NCI-H2196 treated with DMSO at 0.1 percent for 48 hours (cell line): Measurements from ENCODE around the gene ITGA3.

ENCODE experiments used
- DNase-seq: peaks from one replicate; lab custom pipeline; 2025; ENCODE audit not compliant: unreplicated experiment; lab: John Stamatoyannopoulos, UW

ITGA3 gene

DNA sequence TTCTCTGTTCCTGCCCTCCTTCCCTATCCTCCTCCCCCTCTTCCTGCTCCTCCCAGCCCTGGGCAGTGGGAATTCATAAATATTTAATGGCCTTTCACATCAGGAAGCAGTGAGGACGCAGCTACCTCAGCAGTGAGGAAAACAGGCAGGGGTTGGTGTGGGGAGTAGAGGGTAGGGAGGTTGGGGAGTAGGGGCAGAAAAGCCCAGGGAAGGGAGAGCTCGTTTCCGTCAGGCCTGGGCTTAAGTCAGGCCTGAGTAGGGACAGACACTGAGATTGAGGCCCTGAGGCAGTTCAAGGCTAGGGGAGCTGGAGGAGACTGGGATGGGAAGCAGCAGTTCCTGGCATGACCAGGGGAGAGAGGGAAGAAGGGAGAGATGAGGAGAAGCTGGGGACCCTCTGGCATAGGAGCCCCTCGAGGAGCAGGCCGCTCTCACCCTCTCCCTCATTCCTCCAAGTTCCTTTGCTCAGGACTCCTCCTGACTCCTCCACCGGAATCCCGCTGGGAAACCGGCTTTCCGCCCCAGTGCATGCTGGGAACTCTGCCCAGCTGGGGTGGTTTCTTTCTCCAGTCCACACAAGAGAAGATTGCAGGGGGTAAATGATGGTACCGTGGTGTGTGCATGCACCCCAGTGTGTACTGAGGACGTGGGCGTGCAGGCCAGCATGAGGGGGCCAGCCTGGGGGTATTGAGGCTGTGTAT, 67.9 kb downstream of the ITGA3 start:
- no peak for DNase-seq

- DNase-seq, result no peak
Observed at GRCh38 chr17:50125420-50125997, 69.6 kb downstream of the ITGA3 start.

GRCh38 chr17:50127697-50128361, 71.9 kb downstream of the ITGA3 start:
- no peak for DNase-seq

GRCh38 chr17:50128441-50129352, 72.8 kb downstream of the ITGA3 start:
- no peak for DNase-seq

- DNase-seq, result no peak
Observed at GRCh38 chr17:50129353-50129727, 73.4 kb downstream of the ITGA3 start.

- peak; percentile 23 for DNase-seq
Observed at GRCh38 chr17:50129728-50130558, 74.0 kb downstream of the ITGA3 start, which contains the start of gene SAMD14. Gene SAMD14 (minus strand): TSS chr17:50130160. CDS start chr17:50124959, 5,201 bp downstream.

DNA sequence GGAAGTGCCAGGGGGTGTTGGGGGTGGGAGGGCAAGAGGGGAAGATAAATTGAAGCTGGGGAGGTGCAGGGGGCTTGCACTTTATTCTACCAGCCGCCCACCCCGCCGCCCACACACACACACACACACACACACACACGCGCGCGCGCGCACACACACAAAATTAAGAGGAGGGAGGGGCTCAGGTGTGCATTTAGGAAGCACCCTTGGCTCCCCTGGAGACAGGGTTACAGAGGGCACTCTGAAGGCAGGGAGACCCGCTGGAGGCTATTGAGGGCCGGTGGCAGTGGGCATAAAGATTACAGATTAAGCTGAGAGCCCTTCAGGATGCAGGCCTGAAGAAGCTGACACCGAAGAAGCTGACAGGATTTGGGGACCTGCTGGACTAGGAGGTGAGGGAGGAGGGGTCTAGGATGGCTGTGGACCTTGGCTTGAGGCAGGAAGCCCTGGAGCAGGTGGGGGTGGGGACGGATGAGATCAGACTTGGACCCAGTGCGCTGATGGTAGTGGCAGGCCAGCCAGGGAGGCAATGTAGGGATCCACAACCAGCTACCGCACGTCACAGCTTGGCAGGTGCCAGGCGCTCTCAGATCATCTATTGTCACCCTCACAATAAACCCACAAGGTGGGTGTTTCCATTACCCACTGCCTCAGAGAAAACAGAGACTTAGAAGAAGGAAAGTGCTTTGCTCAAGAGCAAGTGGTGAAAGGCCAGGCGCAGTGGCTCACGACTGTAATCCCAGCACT, 74.8 kb downstream of the ITGA3 start:
- peak; percentile 77 for DNase-seq

GRCh38 chr17:50132104-50132794, 76.3 kb downstream of the ITGA3 start:
- DNase-seq, result no peak

DNA sequence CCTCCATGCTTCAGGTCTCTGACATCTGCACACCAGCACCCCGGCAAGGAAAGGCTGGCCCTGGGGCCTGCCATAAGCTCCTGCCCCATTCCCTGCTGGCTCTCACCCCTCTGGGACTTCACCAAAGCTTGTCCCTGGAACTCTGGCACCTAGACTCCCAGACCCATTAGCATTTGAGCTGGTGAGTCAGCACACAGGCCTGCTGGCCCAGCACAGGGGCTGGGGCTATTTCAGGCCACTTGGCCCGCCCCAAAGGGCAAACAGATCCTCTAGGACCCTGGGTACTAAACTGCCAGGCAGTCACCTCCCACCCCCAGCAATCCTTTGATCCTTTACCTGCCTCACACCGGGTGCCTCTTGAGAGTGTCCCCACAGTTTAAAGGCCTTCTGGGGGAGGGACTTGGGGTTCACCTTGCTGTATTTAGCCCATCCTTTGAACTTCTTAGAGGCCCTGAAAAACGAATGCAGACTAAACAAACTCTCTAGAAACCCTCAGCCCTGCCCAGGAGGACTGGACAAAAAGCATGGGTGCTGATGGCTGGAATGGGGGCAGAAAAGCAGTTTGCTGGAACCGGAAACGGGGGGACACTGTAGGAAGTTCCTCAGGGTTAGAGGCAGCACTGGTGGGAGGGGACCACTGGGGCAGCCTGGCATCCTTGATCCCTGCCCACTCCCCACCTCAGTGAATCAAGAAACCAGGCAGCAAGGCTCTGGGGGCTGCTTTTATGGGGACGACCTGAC, 77.3 kb downstream of the ITGA3 start:
- DNase-seq, result no peak

DNA sequence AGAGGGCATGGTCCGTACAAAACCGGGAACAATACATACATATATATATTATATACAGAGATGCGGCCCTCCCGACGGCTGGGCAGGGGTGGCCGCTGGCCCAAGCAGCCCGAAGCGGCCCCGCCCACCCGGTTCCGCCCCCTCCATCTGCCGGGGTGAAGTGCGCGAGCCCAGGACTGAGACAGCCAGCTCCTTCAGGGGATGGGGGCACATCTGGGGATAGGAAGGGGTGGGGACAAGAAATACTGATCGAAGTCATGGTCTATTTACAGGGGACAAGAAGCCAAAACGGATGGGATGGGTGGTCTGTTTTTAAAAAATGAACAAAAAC, 77.8 kb downstream of the ITGA3 start:
- no peak for DNase-seq

DNA sequence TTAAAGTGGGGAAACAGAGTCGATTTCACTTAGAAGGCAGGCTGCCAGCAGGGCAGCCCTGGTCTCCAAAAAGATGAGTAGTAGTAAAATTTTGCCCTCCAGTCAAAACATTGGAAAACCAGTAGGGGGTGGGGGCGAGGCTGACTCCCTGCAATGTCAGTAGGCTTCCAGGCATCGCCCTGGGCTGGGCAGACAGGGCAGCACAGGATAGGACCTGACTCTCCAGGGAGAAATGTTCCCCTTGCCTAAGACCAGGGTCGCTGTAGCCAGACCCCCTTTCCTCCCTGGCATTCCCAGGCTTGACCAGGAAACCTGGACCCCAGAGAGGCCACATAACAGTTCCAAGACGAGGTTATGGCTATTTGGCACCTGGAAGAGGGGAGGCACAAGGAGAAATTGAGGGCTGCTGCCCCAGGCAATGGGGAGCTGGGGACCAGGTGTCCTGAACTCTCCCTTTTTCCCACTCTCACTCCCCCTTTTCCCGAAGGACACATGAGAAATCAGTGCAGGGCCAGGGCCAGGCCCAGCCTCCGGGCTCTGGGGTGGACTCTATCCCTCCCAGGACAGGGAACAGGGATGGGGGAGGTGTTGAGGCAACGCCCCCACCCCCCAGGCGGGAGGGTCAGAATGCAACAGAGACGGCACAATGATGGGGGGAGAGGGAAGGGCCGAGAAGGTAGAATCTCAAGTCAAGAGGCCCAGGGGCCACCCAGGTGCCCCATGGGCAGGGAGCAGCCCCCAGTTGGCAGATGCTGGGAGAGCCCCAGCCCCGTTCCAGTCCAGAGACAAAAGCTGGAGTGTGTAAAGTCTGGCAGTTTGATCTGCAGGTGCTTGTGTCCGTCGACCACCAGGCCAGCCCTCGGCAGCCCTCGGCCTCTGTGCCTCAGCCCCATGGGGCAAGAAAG, 78.5 kb downstream of the ITGA3 start:
- no peak for DNase-seq

DNA sequence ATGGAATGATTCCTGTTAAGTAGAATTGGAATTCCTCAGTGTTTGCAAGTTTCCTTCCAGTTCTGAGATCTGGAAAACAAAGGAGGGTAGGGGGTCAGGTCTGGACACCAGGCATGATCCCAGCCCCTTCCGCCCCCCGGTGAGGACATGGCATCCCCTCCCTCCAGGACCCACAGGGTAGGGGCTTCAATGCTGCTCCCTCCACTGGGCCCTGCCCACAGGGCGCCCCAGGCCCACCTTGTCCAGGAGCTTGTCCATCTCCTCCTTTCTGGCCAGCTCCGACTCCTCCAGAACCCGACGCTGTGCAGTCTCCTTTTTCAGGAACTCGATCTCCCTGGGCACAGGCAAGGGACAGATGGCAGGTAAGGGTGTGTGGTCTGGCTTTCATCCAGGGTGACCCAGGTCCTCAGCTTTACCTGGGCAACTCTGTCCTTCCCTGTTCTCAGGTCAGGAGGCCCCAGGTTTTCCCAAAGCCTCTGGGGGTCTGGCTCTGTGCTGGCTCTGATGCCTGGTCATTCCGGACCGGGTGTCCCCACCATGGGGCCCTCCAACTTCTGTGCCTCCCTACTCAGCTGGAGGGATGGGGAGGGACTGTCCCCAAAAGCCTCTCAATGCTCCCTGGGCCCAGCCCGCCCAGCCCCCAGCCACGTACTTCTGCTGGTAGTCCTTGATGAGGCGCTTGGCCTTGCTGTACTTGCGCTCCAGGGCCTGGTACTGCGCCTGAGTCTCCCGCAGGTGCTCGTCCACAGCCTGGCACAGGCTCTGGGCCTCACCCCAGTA, 79.6 kb downstream of the ITGA3 start:
- no peak for DNase-seq

- no peak for DNase-seq
Observed at GRCh38 chr17:50136096-50136687, 80.3 kb downstream of the ITGA3 start.

DNA sequence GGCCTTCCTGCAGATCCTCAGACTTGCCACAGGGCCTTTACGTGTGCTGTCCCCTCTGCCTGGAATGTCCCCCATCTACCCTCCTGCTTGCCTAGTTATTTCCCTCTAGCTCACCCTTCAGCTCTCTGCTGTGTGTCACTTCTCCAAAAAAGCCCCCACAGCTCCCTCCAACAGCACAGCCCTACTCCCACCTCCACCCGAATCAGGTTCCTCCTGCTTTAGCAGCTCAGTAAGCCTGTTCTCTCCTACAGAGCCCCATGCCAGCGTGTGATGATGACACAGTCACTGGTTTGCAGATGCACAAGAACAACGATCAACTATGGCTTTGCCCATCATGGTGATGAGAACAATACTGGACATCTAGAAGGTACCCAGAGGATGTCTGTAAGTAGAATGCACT, 81.1 kb downstream of the ITGA3 start:
- DNase-seq, result no peak

DNA sequence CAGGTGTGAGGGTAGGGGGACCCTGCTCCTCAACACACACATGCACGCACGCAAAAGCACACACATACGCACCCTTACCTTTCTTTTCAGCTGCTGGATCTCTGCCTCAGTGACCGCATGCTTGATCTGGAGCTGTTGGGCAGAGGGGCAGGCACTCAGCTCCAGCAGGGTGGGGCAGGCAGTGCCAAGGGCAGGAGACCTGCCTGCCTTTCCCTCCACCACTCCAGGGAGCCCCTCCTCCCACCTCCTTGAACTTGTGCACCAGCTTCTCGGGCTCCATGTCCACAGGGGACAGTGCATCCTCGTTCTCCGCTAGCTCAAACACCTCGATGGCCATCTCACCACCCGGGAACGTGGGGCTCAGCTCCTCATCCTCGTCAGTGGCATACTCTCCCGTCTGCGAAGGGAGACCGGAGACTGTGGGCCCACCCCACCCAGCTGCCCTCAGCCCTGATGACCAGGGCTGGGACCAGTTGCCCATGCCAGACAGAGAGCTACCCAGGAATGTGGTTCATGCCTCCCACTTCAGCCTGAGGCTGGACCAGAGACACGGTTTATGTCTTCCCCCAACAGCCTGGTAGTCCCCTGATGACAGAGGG, 83.4 kb downstream of the ITGA3 start:
- DNase-seq, result no peak
